ENCODE data around the gene SLC2A14.
A peak's percentile ranks its signal among the peaks of the same experiment; 100 is the strongest.
"Not testable (repeated sequence)": the region's sequence is repeated elsewhere in the genome, so short reads cannot be mapped to it uniquely, and the experiment has no call there.

Gene SLC2A14

GRCh38 chr12:7857971-7858370 lies 14.7 kb downstream of the SLC2A14 start:
- no peak for TF ChIP-seq CTCF (IDR thresholded peaks at IDR 0.05; ENCODE audit: low read length, missing control alignments)
- H3K4me3 ChIP-seq (replicated peaks; ENCODE audit: low read depth, low read length), result no peak overlapping the region
- peak; percentile 6 for DNase-seq (ENCODE audit: low read depth)

GRCh38 chr12:7856516-7856915 lies 16.2 kb downstream of the SLC2A14 start:
- no peak overlapping the region for H3K4me3 ChIP-seq (replicated peaks; ENCODE audit: low read depth, low read length)
- no peak for TF ChIP-seq CTCF (IDR thresholded peaks at IDR 0.05; ENCODE audit: low read length, missing control alignments)
- no peak for DNase-seq (ENCODE audit: low read depth)

- H3K4me3 ChIP-seq (replicated peaks; ENCODE audit: low read depth, low read length), result no peak overlapping the region
- TF ChIP-seq CTCF (IDR thresholded peaks at IDR 0.05; ENCODE audit: low read length, missing control alignments), result no peak
- DNase-seq (ENCODE audit: low read depth), result no peak
These were observed 19.2 kb downstream of the SLC2A14 start for GRCh38 chr12:7853557-7853956.

DNA sequence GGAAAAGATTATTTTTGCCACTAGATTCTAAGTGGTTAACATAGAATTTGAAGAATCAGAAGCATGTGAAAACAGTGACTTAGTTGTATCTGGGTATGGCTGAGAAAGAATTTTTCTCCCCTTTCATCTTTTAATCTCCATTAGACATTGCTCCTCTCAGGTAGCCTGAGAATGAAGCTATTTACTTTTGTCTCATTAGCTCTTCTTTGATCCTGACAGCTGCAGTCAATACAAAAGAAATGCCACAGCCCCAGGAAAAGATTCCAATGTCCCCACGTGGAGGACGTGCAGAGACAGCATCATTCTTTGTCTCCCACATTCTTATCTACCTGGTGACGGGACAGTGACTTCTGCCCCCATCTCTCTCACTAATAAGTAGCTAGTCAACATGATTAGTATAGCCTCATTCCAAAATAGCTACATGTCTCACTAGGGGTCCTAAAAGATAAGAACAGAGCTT lies 21.1 kb downstream of the SLC2A14 start:
- DNase-seq (ENCODE audit: low read depth); H3K4me3 ChIP-seq (replicated peaks; ENCODE audit: low read depth, low read length): not testable (repeated sequence)

DNA sequence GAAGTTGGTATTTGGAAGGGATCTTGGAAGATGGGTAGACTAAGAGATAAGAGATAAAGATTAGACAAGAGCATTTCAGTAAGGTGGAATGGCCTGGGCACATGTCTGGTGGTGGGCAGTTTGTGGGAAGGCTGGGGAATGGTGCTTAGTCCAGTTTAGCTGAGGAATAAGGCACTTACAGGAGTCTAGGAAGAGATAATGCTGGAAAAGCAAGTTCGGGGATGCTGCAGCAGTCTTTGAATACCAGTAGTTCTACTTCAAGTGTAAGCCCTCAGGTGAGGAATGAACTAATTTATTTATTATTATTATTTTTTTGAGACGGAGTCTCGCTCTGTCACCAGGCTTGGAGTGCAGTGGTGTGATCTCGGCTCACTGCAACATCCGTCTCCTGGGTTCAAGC lies 22.6 kb downstream of the SLC2A14 start:
- H3K4me3 ChIP-seq (replicated peaks; ENCODE audit: low read depth, low read length), result not testable (repeated sequence)

DNA sequence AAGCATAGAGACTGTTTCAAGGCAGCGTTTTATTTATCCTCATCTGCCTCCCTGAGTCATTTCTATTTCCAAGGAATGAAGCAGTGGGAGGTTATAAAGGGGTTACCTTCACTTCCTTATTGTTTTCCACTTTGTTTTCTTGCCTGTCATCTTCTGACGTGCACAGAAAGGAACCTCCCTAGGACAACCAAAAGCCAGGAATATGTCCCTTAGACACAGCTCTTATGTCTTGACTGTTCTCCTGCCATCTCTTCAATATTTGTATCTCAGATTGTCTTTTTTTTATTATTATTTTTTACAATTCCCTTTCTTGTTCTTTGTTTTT lies 24.7 kb downstream of the SLC2A14 start:
- not testable (repeated sequence) for H3K4me3 ChIP-seq (replicated peaks; ENCODE audit: low read depth, low read length); DNase-seq (ENCODE audit: low read depth)

More for the DNA sequence above, 22.6 kb downstream of the SLC2A14 start:
- DNase-seq (ENCODE audit: low read depth), result not testable (repeated sequence)

DNA sequence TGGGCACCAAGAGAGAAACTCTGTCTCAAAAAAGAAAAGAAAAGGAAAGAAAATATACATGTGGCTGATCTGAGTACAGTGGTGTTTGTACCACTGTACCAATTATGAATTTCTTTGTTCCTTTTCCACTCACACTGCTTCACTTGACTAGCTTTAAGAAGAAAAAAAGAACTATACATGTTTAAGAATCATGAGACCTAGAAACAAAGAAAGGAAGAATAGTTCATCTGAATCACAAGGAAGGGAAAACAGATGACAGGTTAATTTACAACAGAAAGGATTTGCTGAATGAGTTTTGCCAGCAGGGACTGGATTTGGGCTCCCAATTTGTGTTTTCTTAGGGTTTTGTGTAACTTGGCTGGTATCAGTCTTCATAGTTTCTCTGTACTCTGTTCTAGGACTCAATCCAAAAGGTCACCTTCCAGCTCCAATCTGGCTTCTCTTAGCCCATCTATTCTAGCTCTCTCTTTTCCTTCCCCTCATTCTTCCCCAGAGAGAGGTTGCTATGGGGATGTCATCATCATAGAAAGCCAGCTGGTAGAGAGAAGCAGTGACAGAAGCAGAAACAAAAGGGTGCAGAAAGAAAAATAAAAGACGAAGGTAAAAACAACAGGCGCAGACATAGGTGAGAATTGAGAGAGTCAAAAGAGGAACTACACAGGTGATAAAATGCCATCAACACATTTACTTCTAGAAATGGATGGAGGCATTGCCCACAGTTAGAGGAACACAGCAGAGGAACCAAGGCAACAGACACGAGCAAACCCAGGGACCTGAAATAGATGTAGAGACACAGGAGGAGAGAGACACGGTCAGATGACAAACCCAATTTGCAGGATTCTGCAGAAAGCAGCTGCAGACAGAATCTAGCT lies 25.3 kb downstream of the SLC2A14 start:
- not testable (repeated sequence) for H3K4me3 ChIP-seq (replicated peaks; ENCODE audit: low read depth, low read length)
- peak; percentile 22 for DNase-seq (ENCODE audit: low read depth)

GRCh38 chr12:7844116-7844515 lies 28.6 kb downstream of the SLC2A14 start:
- H3K4me3 ChIP-seq (replicated peaks; ENCODE audit: low read depth, low read length), result no peak overlapping the region
- DNase-seq (ENCODE audit: low read depth), result peak; percentile 34
- TF ChIP-seq CTCF (IDR thresholded peaks at IDR 0.05; ENCODE audit: low read length, missing control alignments), result no peak

GRCh38 chr12:7843583-7843982 lies 29.1 kb downstream of the SLC2A14 start:
- not testable (repeated sequence) for H3K4me3 ChIP-seq (replicated peaks; ENCODE audit: low read depth, low read length)
- peak; percentile 24 for DNase-seq (ENCODE audit: low read depth)

DNA sequence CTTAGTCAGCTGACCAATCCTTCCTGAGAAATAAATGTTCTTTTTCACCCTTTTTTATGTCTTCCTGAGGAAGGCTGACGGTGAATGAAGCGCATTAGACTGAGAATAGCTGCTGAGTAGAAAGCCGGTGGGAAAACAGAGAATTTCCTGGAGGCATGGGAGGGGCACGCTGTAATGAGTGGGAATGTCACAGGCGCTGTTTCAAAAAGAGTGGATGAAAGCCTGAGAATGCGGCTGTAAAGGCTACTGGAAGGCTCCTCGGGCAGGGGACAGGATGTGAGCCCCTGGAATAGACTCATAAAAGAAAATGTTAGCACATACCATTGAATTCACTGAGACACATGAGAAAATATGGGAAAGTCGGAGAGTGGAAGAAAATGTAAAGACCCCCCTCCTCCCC lies 29.6 kb downstream of the SLC2A14 start:
- not testable (repeated sequence) for DNase-seq (ENCODE audit: low read depth); H3K4me3 ChIP-seq (replicated peaks; ENCODE audit: low read depth, low read length)

DNA sequence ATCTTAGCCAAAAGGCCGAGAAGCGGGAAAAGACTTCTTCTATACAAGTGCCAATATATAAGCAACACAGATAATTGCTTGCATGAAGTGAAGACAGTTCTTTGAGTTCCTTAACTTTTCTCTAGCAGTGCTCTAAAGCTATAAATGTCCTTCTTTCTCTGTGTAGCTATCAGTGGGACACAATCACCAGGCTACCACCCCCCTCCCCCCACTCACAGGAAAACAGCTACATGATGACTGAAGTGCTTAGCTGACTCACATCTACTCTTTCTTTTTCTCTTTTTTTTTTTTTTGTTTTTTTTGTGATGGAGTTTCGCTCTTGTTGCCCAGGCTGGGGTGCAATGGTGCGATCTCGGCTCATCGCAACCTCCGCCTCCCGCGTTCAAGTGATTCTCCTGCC lies 30.3 kb downstream of the SLC2A14 start:
- not testable (repeated sequence) for H3K4me3 ChIP-seq (replicated peaks; ENCODE audit: low read depth, low read length); DNase-seq (ENCODE audit: low read depth)

- H3K4me3 ChIP-seq (replicated peaks; ENCODE audit: low read depth, low read length); DNase-seq (ENCODE audit: low read depth): not testable (repeated sequence)
These were observed 32.9 kb downstream of the SLC2A14 start for GRCh38 chr12:7839848-7840247.

DNA sequence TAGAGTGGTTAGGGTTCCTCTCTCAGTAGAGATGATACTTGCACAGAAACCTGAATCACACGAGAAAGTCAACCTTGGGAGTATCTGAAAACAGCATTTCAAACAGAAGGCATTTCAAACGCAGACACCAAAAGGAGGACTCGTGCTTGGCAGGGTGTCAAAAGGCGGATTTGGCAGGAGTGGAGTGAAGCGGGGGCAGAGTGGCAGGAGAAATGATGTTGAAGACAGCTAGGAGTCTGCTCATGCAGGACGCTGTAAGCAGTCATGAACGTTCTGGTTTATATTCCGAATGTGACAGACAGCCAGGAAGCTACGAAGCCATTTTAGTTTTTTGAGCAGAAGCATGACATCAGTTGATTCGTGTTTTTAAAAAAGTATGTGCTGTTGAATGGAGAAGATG lies 33.5 kb downstream of the SLC2A14 start:
- H3K4me3 ChIP-seq (replicated peaks; ENCODE audit: low read depth, low read length), result not testable (repeated sequence)
- peak; percentile 60 for DNase-seq (ENCODE audit: low read depth)
